Renal cortex interstitium (tissue), 11 donors: ENCODE measurements around the gene CDKAL1. TPM values are rescaled to one million over a fixed set of nuclear protein-coding genes. Genes with fewer than 3 reads are reported as not detected.
"Not testable (repeated sequence)": the region's sequence is repeated elsewhere in the genome, so short reads cannot be mapped to it uniquely, and the experiment has no call there.

Experiments
- DNase-seq, 11 donors: peaks; one replicate each; pipeline ENCODE4 v3.0.0-alpha.2; 2013; ENCODE audit warnings: low read depth in 9 of 11, low spot score in 4 of 11; ENCODE audit errors: extremely low read depth in 1 of 11
- polyA plus RNA-seq, 3 donors: library from polyadenylated mRNA; unstranded; fragments of 120-200 nt; gene quantifications; one replicate each; pipeline ENCODE4 v1.2.1, GENCODE V29; 2013; ENCODE audit not compliant: insufficient read length in 3 of 3

The CDKAL1 gene
- polyA plus RNA-seq, 3 donors: 18.2 to 20.5 (median 20.5) TPM

- no peak for DNase-seq
Measured at GRCh38 chr6:20541382-20541781, 7.1 kb downstream of the CDKAL1 start.

- DNase-seq: no peak
Measured at GRCh38 chr6:20542927-20543602, 8.8 kb downstream of the CDKAL1 start.

GRCh38 chr6:20548264-20548663 lies 14.0 kb downstream of the CDKAL1 start:
- DNase-seq: no peak

- not testable (repeated sequence) for DNase-seq
Measured at GRCh38 chr6:20549398-20549797, 15.1 kb downstream of the CDKAL1 start.

- DNase-seq: no peak
Measured at GRCh38 chr6:20554326-20554725, 20.1 kb downstream of the CDKAL1 start.

- no peak for DNase-seq
Measured at GRCh38 chr6:20554817-20555216, 20.6 kb downstream of the CDKAL1 start.

- DNase-seq: no peak
Measured at GRCh38 chr6:20559924-20560551, 25.8 kb downstream of the CDKAL1 start.

GRCh38 chr6:20563377-20563776 lies 29.1 kb downstream of the CDKAL1 start:
- DNase-seq: no peak

- DNase-seq: peak in 3 of 11 donors; percentile 15 to 39 (median 36)
Measured at GRCh38 chr6:20564269-20564668, 30.0 kb downstream of the CDKAL1 start.

GRCh38 chr6:20564777-20565176 lies 30.5 kb downstream of the CDKAL1 start:
- DNase-seq: no peak

- DNase-seq: no peak
Measured at GRCh38 chr6:20565342-20565741, 31.1 kb downstream of the CDKAL1 start.

GRCh38 chr6:20566109-20566508 lies 31.9 kb downstream of the CDKAL1 start:
- DNase-seq: no peak

GRCh38 chr6:20569000-20569610 lies 34.8 kb downstream of the CDKAL1 start:
- no peak for DNase-seq

GRCh38 chr6:20571261-20571660 lies 37.0 kb downstream of the CDKAL1 start:
- DNase-seq: no peak

GRCh38 chr6:20572288-20572687 lies 38.0 kb downstream of the CDKAL1 start:
- no peak for DNase-seq

GRCh38 chr6:20572940-20573339 lies 38.7 kb downstream of the CDKAL1 start:
- DNase-seq: no peak

- no peak for DNase-seq
Measured at GRCh38 chr6:20574355-20574754, 40.1 kb downstream of the CDKAL1 start.

GRCh38 chr6:20575125-20575524 lies 40.9 kb downstream of the CDKAL1 start:
- DNase-seq: no peak

GRCh38 chr6:20575704-20576451 lies 41.6 kb downstream of the CDKAL1 start:
- no peak for DNase-seq

- DNase-seq: no peak
Measured at GRCh38 chr6:20577173-20577688, 43.0 kb downstream of the CDKAL1 start.
